ENCODE data around the gene TRERF1.

The TRERF1 gene

GRCh38 chr6:42453031-42453653 is 1.4 kb upstream of the TRERF1 start (continued):
- TF ChIP-seq ZBTB26 (tag by site-specific recombination; optimal IDR thresholded peaks at IDR 0.05) (peak; percentile 91), ZNF692 (tag by site-specific recombination; IDR thresholded peaks at IDR 0.05) (0 out of 2 replicates have a peak, but pooled peaks have one; percentile 4)

GRCh38 chr6:42452171-42453030 is 675 bp upstream of the TRERF1 start:
- Histone ChIP-seq H3K4me3 (ENCODE audit: low read depth, low read length) (peak overlapping the region; percentile 60), H3K9me3 (ENCODE audit: control insufficient read depth, insufficient read depth, low read depth, low read length) (no peaks in the 10 kb centered on the region), H3K4me1 (ENCODE audit: control insufficient read depth, insufficient read depth, low read length) (peaks cover 26% of the 10 kb centered on the region), H3K36me3 (ENCODE audit: control insufficient read depth in 2 of 2, insufficient read depth in 1 of 2, low read length in 2 of 2) (no peaks in the 10 kb centered on the region), H3K27ac (ENCODE audit: extremely low read depth, low read depth, low read length) (peak overlapping the region; percentile 99)
- CTCF ChIA-PET: interaction anchor here (0.8 to 3.6 kb wide), 2 partner anchors 80 to 95 kb away, joined by 3 to 16 read pairs; no protein-coding TSS in a partner anchor
- POLR2A ChIA-PET: interaction anchor here (0.6 to 3.0 kb wide), 21 partner anchors 10 to 288 kb away, joined by 3 to 21 read pairs (median 4); partner anchors contain the start of gene UBR2
- TF ChIP-seq ZBTB11 (tag by site-specific recombination; conservative IDR thresholded peaks at IDR 0.05; ENCODE audit: low read depth) (peak; percentile 64), ZNF19 (tag by site-specific recombination; IDR thresholded peaks at IDR 0.05; ENCODE audit: low read depth) (no peak), ZNF664 (tag by site-specific recombination; IDR thresholded peaks at IDR 0.05) (no peak), BCL6B (tag by site-specific recombination; IDR thresholded peaks at IDR 0.05) (no peak), INSM2 (tag by site-specific recombination; IDR thresholded peaks at IDR 0.05) (no peak), PRDM4 (tag by site-specific recombination; IDR thresholded peaks at IDR 0.05) (peak; percentile 11; the same call in 1 of the 2 replicates), KLF16 (tag by site-specific recombination; IDR thresholded peaks at IDR 0.05) (peak; percentile 76), ZNF292 (tag by site-specific recombination; IDR thresholded peaks at IDR 0.05; ENCODE audit: borderline replicate concordance, low read depth) (no peak), ZNF580 (tag by site-specific recombination; IDR thresholded peaks at IDR 0.05) (0 out of 2 replicates have a peak, but pooled peaks have one; percentile 51), ZSCAN4 (tag by site-specific recombination; IDR thresholded peaks at IDR 0.05) (0 out of 2 replicates have a peak, but pooled peaks have one; percentile 35), ZFP41 (tag by site-specific recombination; IDR thresholded peaks at IDR 0.05; ENCODE audit: borderline replicate concordance) (no peak), ZNF155 (tag by site-specific recombination; IDR thresholded peaks at IDR 0.05) (no peak), ZNF449 (tag by site-specific recombination; IDR thresholded peaks at IDR 0.05) (no peak), SALL2 (tag by site-specific recombination; IDR thresholded peaks at IDR 0.05; ENCODE audit: borderline replicate concordance) (no peak)
